LNCaP clone FGC (cell line): ENCODE data around the gene MACROD1.

Experiments
- DNase-seq: peaks from one replicate; pipeline ENCODE4 v3.0.0-alpha.2; 2011; ENCODE audit warnings: low read depth
- H3K4me3 ChIP-seq: 2 replicates; pipeline ENCODE4 v1.5.1; 2011; ENCODE audit warnings: mild to moderate bottlenecking, low read depth, low read length, control low read depth
- CTCF ChIP-seq: IDR thresholded peaks from 2 replicates; pipeline ENCODE4 v1.5.1; 2012; ENCODE audit warnings: mild to moderate bottlenecking; ENCODE audit not compliant: control insufficient read depth, insufficient read depth; ENCODE audit errors: extremely low read depth

MACROD1 gene

GRCh38 chr11:64071849-64072248, 94.1 kb downstream of the MACROD1 start:
- no peak for TF ChIP-seq CTCF
- no peak for DNase-seq
- H3K4me3 ChIP-seq, result no peak overlapping the region

GRCh38 chr11:64070314-64070681, 95.6 kb downstream of the MACROD1 start:
- no peak for DNase-seq

GRCh38 chr11:64069401-64070313, 96.3 kb downstream of the MACROD1 start:
- TF ChIP-seq CTCF, result no peak
- DNase-seq, result no peak
- no peak overlapping the region for H3K4me3 ChIP-seq

More at GRCh38 chr11:64070314-64070681, 95.6 kb downstream of the MACROD1 start:
- no peak for TF ChIP-seq CTCF
- no peak overlapping the region for H3K4me3 ChIP-seq

- no peak for TF ChIP-seq CTCF
- H3K4me3 ChIP-seq, result no peak overlapping the region
- DNase-seq, result no peak
Measured at GRCh38 chr11:64068705-64069400, 97.1 kb downstream of the MACROD1 start.

GRCh38 chr11:64067230-64067993, 98.5 kb downstream of the MACROD1 start:
- no peak for TF ChIP-seq CTCF
- H3K4me3 ChIP-seq, result no peak overlapping the region

GRCh38 chr11:64065712-64066111, 100.2 kb downstream of the MACROD1 start:
- DNase-seq, result no peak
- no peak overlapping the region for H3K4me3 ChIP-seq
- no peak for TF ChIP-seq CTCF

More at GRCh38 chr11:64067230-64067993, 98.5 kb downstream of the MACROD1 start:
- DNase-seq, result no peak
